Right lobe of liver (tissue), 6 donors: ENCODE measurements around the gene SURF4. TPM values are rescaled to one million over a fixed set of nuclear protein-coding genes. Genes with fewer than 3 reads are reported as not detected.

Experiments
- ATAC-seq, 4 donors: fragments of 200-7000 bp; cut with Tn5 transposase; one replicate each; pipeline ENCODE4 v1.9.1; 2020; ENCODE audit warnings: mild to moderate bottlenecking in 4 of 4, moderate library complexity in 4 of 4
- DNase-seq, 3 donors: peaks; one replicate each; pipeline ENCODE4 v3.0.0-alpha.2; 2020
- H3K27ac ChIP-seq, 3 donors: fragments of 200-600 bp; one replicate each; pipeline ENCODE4 v1.8.0; 2022
- H3K27me3 ChIP-seq, 2 donors: fragments of 200-600 bp; one replicate each; pipeline ENCODE4 v1.8.0; 2022
- H3K36me3 ChIP-seq, 4 donors: fragments of 200-600 bp; sonication (generic) in 1 of 4; one replicate each; pipeline versions ENCODE4 v1.5.1 to v1.8.0; 2017 to 2022; ENCODE audit warnings: control low read depth in 1 of 4
- H3K4me1 ChIP-seq, 4 donors: fragments of 200-600 bp; sonication (generic) in 1 of 4; one replicate each; pipeline versions ENCODE4 v1.5.1 to v1.8.0; 2017 to 2022; ENCODE audit warnings: control low read depth in 1 of 4
- H3K4me3 ChIP-seq, 3 donors: fragments of 200-600 bp; one replicate each; pipeline ENCODE4 v1.8.0; 2022
- H3K9me3 ChIP-seq, 4 donors: fragments of 200-600 bp; sonication (generic) in 1 of 4; one replicate each; pipeline versions ENCODE4 v1.5.1 to v1.8.0; 2017 to 2022; ENCODE audit warnings: control low read depth in 1 of 4
- CTCF ChIP-seq, 4 donors: fragments of 200-600 bp in 3 of 4; fragments of 450-650 bp in 1 of 4; IDR thresholded peaks; one replicate each; pipeline versions ENCODE4 v1.5.1 to v1.8.0; 2016 to 2022; ENCODE audit warnings: antibody characterized with exemption in 4 of 4, mild to moderate bottlenecking in 2 of 4
- POLR2A ChIP-seq: fragments of 450-650 bp; IDR thresholded peaks from one replicate; pipeline ENCODE4 v1.6.1; 2017; ENCODE audit warnings: antibody characterized with exemption, mild to moderate bottlenecking
- WGBS: methylation state at CpG from one replicate; pipeline ENCODE4 v1.1.6; 2018; ENCODE audit warnings: low coverage, low lambda C conversion rate; ENCODE audit not compliant: insufficient coverage; ENCODE audit errors: missing lambda C conversion rate; 5-methylcytosine and 5-hydroxymethylcytosine counted together
- intact Hi-C, 2 donors: fragments of 100-400 bp; cut with DNase I; formaldehyde crosslinking; loops; one replicate each; pipeline versions ENCODE4 v1.11.2 to v1.14.1; 2022
- total RNA-seq, 6 experiments: library from RNA; depleted of rRNA in 2 of 6; stranded (reverse); fragments of >200 nt in 2 of 6; fragmentation: NEBNext Ultra II Directional in 3 of 6; extraction: Animal tissue kit (Norgen Biotek cat#: 25700) in 3 of 6; gene quantifications; one replicate each; pipeline versions ENCODE4 v1.1.0 to v1.2.4, GENCODE V29; 2016 to 2023
- donor health status: DM: no; HTN: yes; CAD: no.
- donor health status: DM: no; HTN: no; CAD: no.
- donor health status: DM: no; HTN: no; CAD: no.
- donor health status: DM: no; HTN: yes; CAD: no.
- donor health status: DM: no; HTN: yes; CAD: no.

The SURF4 gene
- total RNA-seq, 6 experiments from 2014 or later, result 181 to 243 (median 213) TPM

- H3K36me3 ChIP-seq, result no peaks in the 10 kb centered on the region
- intact Hi-C loops, result loop anchor here in 1 of 2 donors (10.0 kb wide), 1 partner anchor 51 kb away; the partner anchor contains the start of gene SURF6
- no peaks in the 10 kb centered on the region for H3K9me3 ChIP-seq
- no peak overlapping the region for H3K27ac ChIP-seq
- TF ChIP-seq CTCF (IDR thresholded peaks at IDR 0.05), result no peak
- no peak for TF ChIP-seq POLR2A
- DNase-seq, result no peak
- ATAC-seq, result no peak
- no peaks in the 10 kb centered on the region for H3K4me1 ChIP-seq
- H3K27me3 ChIP-seq, result no peaks in the 10 kb centered on the region
- H3K4me3 ChIP-seq, result no peak overlapping the region
- no CpG with 5 or more reads among the region's 14 CpGs for WGBS
These were observed 9.6 kb upstream of the SURF4 start for GRCh38 chr9:133385452-133385851.

GRCh38 chr9:133384736-133385321 lies 9.0 kb upstream of the SURF4 start:
- no peaks in the 10 kb centered on the region for H3K9me3 ChIP-seq
- ATAC-seq (no peak), DNase-seq (no peak)
- TF ChIP-seq POLR2A (no peak), CTCF (IDR thresholded peaks at IDR 0.05) (no peak)
- H3K27ac ChIP-seq, result no peak overlapping the region
- 87% methylated on average over 13 of the region's 17 CpGs for WGBS
- no peaks in the 10 kb centered on the region for H3K4me1 ChIP-seq
- H3K27me3 ChIP-seq, result no peaks in the 10 kb centered on the region
- H3K4me3 ChIP-seq, result no peak overlapping the region
- H3K36me3 ChIP-seq, result no peaks in the 10 kb centered on the region
- intact Hi-C loops, result loop anchor here in 1 of 2 donors (10.0 kb wide), 1 partner anchor 50 kb away; the partner anchor contains the start of gene SURF6

DNA sequence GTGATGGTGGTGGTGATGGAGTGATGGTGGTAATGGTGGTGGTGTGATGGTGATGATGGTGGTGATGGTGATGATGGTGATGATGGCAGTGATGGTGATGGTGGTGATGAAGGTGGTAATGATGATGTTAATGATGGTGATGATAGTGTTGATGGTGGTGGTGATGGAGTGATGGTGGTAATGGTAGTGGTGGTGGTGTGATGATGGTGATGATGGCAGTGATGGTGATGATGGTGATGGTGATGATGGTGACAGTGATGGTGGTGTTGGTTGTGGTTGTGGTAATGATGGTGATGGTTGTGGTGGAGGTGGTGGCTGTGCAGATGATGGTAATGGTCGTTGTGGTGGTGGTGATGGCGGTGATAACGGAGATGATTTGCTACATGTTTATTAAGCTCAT lies 7.6 kb upstream of the SURF4 start:
- Histone ChIP-seq H3K36me3 (no peaks in the 10 kb centered on the region), H3K27ac (no peak overlapping the region), H3K27me3 (no peaks in the 10 kb centered on the region), H3K9me3 (no peaks in the 10 kb centered on the region), H3K4me3 (no peak overlapping the region), H3K4me1 (no peaks in the 10 kb centered on the region)
- no peak for TF ChIP-seq CTCF (IDR thresholded peaks at IDR 0.05)
- no peak for TF ChIP-seq POLR2A
- intact Hi-C loops, result loop anchor here in 1 of 2 donors (10.0 kb wide), 1 partner anchor 49 kb away; the partner anchor contains the start of gene SURF6
- DNase-seq (no peak), ATAC-seq (no peak)
- 100% methylated on average over 2 of the region's 3 CpGs for whole genome bisulfite sequencing

GRCh38 chr9:133382507-133383141 lies 6.8 kb upstream of the SURF4 start:
- Histone ChIP-seq H3K9me3 (no peaks in the 10 kb centered on the region), H3K27me3 (no peaks in the 10 kb centered on the region), H3K27ac (no peak overlapping the region), H3K4me3 (no peak overlapping the region), H3K4me1 (no peaks in the 10 kb centered on the region), H3K36me3 (no peaks in the 10 kb centered on the region)
- intact Hi-C loops, result loop anchor here in 1 of 2 donors (10.0 kb wide), 1 partner anchor 48 kb away; the partner anchor contains the start of gene SURF6
- ATAC-seq (no peak), DNase-seq (no peak)
- WGBS, result 79% methylated on average over 4 of the region's 4 CpGs
- no peak for TF ChIP-seq POLR2A
- no peak for TF ChIP-seq CTCF (IDR thresholded peaks at IDR 0.05)
